Mammary epithelial cell (primary cell): ENCODE measurements around the gene IFI27L2.

Experiments
- CTCF ChIP-seq, 2 donors: IDR thresholded peaks in 1 of 2; conservative IDR thresholded peaks in 1 of 2; 2 replicates each; pipeline ENCODE4 v1.5.1; 2011 to 2012; ENCODE audit warnings: inconsistent platforms in 2 of 2, low read length in 2 of 2, mild to moderate bottlenecking in 2 of 2, control low read depth in 1 of 2, low read depth in 1 of 2; ENCODE audit not compliant: insufficient read depth in 1 of 2; ENCODE audit errors: extremely low read depth in 1 of 2
- EZH2 ChIP-seq: IDR thresholded peaks from 2 replicates; pipeline ENCODE4 v1.6.1; 2012; ENCODE audit warnings: low read length, inconsistent platforms, borderline replicate concordance

- TF ChIP-seq CTCF (conservative IDR thresholded peaks at IDR 0.05 in 1 of 2, IDR thresholded peaks at IDR 0.05 in 1 of 2; ENCODE audit: extremely low read depth in 1 of 2, insufficient read depth in 1 of 2, low read depth in 1 of 2, low read length in 2 of 2) (no peak), EZH2 (no peak)
Observed at GRCh38 chr14:94152676-94153075, 23.3 kb upstream of the IFI27L2 start.
